ENCODE results near the gene CEP112.
"Not testable (repeated sequence)": the region's sequence is repeated elsewhere in the genome, so short reads cannot be mapped to it uniquely, and the experiment has no call there.

CEP112 gene

DNA sequence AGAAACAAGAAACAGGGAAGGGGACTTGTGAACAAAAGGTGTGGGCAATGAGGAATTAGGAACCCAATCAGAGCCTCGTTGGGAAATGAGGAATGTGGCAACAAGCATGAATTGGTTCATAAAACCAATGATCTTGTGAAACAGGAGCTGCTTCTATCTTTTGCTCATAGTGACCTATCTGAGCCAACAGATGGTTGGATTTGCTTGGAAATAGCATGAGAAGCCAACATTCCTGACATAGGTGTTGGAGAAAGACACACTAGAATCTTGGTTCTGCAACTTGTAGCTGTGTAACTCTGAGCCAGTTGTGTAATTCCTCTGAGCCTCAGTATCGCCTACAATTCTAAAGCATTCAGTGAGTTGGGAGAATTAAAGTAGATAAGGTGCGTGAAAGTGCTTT, 378.6 kb downstream of the CEP112 start:
- no peak for DNase-seq

- no peak for DNase-seq
Measured at GRCh38 chr17:65811043-65811442, 380.9 kb downstream of the CEP112 start.

DNA sequence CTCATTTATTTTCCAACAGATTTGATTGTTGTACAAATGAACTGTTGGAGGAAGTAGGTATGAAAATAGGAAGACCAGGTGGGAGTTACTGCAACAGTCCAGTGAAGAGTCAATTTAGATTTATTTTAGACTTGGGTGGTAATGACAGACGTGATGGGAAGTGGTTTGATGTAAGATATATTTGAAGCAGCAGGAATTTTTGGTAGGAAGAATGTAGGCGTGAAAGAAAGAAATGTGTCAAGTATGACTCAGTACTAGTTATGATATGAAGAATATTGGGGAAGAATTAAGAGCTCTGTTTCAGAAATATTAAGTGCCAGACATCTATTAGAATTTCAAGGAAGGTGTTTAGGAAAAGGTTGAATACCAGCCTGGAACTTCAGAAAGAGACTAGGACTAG, 382.6 kb downstream of the CEP112 start:
- no peak for DNase-seq

- DNase-seq = not testable (repeated sequence)
Measured at GRCh38 chr17:65808566-65808965, 383.4 kb downstream of the CEP112 start.

GRCh38 chr17:65807361-65807760, 384.6 kb downstream of the CEP112 start:
- no peak for DNase-seq

DNA sequence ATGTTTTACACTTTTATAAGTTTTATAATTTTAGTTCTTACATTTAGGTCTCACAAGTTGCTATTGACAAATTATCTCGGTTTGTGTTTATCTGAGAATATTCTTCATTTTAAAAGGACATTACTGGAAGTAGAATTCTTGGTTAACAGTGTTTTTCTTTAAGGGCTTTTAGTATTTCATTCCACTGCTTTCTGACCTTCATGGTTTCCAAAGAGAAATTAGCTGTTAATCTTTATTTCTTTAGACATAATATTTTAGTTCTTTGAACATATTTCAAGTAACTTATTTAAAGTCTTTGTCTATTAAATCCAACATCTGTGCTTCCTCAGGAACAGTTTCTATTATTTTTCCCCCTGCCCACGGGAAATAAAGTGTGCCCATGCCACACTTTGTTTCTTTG, 390.4 kb downstream of the CEP112 start:
- DNase-seq = no peak

DNA sequence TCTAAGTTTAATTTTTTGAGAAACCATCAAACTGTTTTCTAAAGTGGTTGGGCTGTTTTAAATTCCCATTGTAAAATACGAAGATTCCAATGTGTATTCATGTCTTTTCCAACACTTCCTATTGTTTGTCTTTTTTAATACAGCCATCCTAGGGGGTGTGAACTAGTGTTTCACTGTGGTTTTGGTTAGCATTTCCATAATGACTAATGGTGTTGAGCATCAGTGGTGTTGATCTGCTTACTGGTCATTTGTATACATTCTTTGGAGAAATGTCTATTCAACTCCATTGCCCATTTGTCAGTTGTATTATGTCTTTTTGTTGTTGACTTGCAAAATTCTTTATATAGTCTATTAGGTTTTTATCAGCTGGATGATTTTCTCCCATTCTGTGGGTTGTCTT, 391.3 kb downstream of the CEP112 start:
- DNase-seq = no peak

DNA sequence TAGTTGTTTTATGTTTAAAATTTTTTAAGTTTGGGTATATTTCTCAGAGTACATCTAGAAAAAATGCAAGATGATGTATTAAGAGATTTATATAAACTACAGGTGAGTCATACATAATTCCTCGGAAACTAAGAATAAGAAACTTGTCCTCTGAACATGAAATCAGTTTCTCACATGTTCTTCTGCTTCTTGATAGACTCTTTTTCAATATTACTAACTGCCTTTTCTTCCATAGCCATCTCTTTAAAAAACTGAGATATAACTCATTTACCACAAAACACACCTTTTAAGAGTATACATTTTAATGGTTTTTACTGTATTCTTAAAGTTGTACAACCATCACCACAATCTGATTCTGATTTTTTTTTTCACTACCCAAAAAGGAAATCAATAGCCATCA, 392.1 kb downstream of the CEP112 start:
- DNase-seq = no peak

DNA sequence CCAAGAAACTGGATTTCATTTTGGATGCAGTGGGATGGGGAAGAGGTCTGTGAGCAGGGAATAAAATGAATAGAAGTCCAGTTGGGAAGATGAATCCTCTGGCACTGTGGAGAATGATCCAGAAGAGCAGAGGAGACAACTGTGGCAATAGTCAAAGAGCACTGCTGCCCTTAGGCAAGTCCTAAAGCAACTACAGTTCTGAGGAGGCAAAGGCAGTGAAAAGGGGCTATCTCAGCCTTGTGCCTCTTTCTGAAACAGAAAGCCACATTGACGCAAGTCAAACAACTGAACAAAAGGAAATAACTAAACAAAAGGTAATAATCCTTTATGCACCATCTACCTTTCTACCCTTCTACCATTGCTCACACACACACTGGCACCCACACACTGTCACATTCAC, 392.5 kb downstream of the CEP112 start:
- no peak for DNase-seq

DNA sequence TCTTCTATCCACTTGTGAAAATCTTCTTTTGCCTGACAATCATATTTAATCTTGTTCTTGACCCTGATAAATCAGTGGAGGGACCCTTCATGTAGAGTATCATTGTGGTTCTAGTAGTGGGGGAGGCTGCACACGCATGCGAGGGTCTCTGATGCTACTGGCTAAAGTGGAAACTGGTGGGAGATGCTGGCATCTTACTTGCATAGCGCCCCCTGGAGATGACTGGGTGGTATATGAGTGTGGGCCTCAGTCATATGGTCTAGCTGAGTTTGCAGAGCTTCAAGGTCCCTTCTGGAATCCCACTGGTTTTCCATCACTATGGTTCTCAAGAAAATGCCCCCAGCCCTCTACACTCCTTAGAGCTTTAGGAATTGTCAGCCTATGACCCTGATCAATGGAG, 394.1 kb downstream of the CEP112 start:
- no peak for DNase-seq

- no peak for DNase-seq
Measured at GRCh38 chr17:65797101-65797500, 394.8 kb downstream of the CEP112 start.

- DNase-seq = no peak
Measured at GRCh38 chr17:65794572-65794971, 397.4 kb downstream of the CEP112 start.

- no peak for DNase-seq
Measured at GRCh38 chr17:65790241-65790640, 401.7 kb downstream of the CEP112 start.

DNA sequence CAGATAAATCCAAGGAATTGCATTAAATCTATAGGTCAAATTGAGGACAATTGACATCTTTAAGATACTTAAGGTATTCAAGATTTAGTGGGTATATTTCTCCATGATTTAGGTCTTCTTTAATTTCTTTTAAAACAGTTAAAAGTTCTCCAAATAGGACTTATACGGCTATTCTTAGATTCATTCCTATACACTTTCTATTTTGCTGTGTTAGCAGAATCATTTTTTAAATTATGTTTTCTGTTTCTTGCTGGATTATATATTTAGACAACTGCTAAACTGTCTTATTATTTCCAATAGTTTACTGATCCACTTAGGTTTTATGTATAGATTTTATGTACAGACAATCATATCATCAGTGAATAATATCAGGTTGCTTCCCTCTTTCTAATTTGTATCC, 404.4 kb downstream of the CEP112 start:
- DNase-seq = no peak

- DNase-seq = no peak
Measured at GRCh38 chr17:65786479-65786878, 405.5 kb downstream of the CEP112 start.

DNA sequence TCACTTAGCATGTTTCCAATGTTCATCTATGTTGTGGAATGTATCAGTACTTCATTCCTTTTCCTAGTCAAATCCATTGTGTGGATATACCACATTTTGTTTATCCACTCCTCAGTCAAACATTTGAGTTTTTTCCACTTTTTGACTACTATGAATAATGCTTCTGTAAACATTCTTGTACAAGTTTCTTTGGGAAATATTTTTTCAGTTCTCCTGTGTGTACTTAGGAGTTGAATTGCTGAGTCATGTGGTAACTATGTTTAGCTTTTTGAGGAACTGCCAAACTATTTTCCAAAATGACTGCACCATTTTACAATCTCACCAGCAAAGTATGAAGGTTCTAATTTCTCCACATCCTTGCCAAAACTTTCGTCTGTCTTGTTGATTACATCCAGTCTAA, 406.8 kb downstream of the CEP112 start:
- DNase-seq = no peak

- no peak for DNase-seq
Measured at GRCh38 chr17:65783845-65784334, 408.0 kb downstream of the CEP112 start.

- not testable (repeated sequence) for DNase-seq
Measured at GRCh38 chr17:65782104-65782706, 409.7 kb downstream of the CEP112 start.

DNA sequence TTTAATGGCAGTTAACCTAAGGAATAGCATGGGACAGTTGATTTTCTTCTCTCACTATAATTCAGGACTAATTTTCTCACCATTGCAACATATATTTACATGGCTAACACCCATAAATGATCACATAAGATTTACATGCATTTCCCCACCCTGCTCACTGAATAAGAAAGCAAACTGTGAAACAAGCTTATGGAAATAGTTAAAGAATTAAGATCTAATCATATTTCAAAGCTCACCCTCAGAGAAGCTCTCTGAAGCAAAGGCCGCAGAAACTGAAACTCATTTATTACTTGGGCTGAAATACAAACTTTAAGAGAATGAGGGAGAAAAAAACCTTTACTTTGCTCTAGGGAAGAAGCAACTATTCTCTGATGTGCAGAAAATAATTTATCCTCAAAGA, 411.8 kb downstream of the CEP112 start:
- DNase-seq = no peak

- no peak for DNase-seq
Measured at GRCh38 chr17:65776890-65777289, 415.0 kb downstream of the CEP112 start.

- no peak for DNase-seq
Measured at GRCh38 chr17:65774787-65775186, 417.1 kb downstream of the CEP112 start.

DNA sequence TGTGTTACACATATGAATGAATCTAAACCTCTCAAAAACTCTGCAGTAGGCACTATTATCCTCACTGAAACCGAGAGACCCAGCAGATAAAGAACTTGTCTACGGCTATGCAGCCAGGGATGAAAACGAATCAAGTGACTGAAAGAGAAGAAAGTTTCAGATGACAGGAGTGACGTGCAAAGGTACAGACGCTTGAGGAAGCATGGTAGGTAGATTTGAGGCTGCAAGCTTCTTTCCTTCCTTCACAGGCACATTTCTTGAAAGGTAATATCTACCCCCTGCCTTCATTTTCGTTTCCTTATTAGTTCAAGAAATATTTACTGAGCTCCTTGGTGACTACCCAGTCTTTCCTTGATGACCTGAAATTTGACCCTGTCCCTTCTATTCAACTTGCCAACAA, 418.9 kb downstream of the CEP112 start:
- DNase-seq = no peak

DNA sequence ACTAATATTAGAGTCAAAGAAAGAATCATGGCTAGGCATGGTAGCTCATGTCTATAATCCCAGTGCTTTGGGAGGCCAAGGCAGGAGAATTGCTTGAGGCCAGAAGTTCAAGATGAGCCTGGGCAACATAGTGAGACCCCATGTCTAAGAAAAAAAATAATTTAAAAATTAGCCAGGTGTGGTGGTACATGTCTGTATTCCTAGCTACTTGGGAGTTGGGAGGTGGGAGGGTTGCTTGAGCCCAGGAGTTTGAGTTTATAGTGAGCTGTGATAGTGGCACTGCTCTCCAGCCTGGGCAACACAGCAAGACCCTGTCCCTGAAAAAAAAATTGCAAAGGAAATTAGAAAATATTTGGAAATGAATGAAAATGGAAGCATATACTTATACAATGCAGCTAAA, 420.2 kb downstream of the CEP112 start:
- DNase-seq = no peak

DNA sequence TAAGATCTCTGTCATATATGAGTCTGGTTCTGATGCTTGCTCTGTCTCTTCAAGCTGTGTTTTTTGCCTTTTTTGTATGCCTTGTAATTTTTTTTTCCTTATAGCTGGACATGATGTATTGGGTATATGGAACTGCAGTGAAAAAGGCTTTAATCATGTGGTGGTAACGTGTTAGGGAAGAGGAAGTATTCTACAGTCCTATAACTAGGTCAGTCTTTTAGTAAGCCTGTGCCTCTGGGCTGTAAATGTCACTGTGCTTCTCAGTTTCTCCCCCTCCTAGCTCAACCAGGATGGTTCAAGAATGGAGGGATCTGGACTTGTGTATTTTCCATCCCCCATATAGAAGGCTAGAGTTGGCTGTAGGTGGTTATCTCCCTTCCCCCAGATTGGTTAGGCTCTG, 428.1 kb downstream of the CEP112 start:
- DNase-seq = no peak

- DNase-seq = no peak
Measured at GRCh38 chr17:65762973-65763372, 429.0 kb downstream of the CEP112 start.

DNA sequence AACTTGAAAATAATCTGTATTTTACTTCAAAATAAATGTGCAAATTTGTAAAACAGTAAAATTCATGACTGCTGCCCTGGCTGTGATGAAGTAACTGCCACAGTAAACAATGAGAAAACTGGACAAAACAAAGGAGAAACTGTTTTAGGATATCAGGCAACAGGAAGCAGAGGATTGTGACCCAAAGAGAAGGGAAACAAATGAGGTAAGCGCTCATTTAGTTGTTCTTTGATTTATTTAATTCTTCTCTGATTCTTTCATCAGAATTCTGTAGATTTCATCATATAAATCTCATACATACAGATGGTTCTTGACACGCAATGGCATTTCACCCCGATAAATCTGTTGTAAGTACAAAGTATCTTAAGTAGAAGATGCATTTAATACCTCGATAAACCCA, 432.4 kb downstream of the CEP112 start:
- no peak for DNase-seq
